CD4-positive, alpha-beta T cell (primary cell): ENCODE data around the gene DOCK8. TPM values are rescaled to one million over a fixed set of nuclear protein-coding genes. Genes with fewer than 3 reads are reported as not detected.

ENCODE experiments used
- ATAC-seq: fragments of 200-7000 bp; cut with Tn5 transposase; one replicate; pipeline ENCODE4 v1.10.0; 2022; ENCODE audit warnings: mild to moderate bottlenecking; ENCODE audit not compliant: poor library complexity
- CTCF ChIA-PET: fragments of 350-600 bp; sonication (Branson Sonifier 250); formaldehyde crosslinking; loops from one replicate; lab custom pipeline; 2021; ENCODE audit warnings: antibody characterized with exemption, inconsistent platforms; lab: Charles Lee
- POLR2A ChIA-PET: fragments of 350-600 bp; sonication (Branson Sonifier 250); formaldehyde crosslinking; loops from one replicate; lab custom pipeline; 2021; ENCODE audit warnings: antibody characterized with exemption, inconsistent platforms; lab: Charles Lee
- DNase-seq, 14 experiments: peaks; one replicate each; pipeline ENCODE4 v3.0.0-alpha.2; 2013 to 2020; ENCODE audit warnings: mixed read lengths in 2 of 14
- H3K27ac ChIP-seq, 2 donors: one replicate each; pipeline versions ENCODE4 v1.5.1 to v1.7.0; 2013; ENCODE audit warnings: low read length in 2 of 2, low read depth in 1 of 2, mild to moderate bottlenecking in 1 of 2
- H3K27me3 ChIP-seq, 2 experiments: 1 replicate in 1 of 2; 2 replicates in 1 of 2; pipeline versions ENCODE4 v1.6.1 to v1.7.0; 2013; ENCODE audit warnings: low read length in 2 of 2, control low read depth in 1 of 2, mild to moderate bottlenecking in 1 of 2, moderate library complexity in 1 of 2; ENCODE audit not compliant: insufficient read depth in 2 of 2, control insufficient read depth in 1 of 2
- H3K36me3 ChIP-seq: one replicate; pipeline ENCODE4 v1.6.1; 2013; ENCODE audit warnings: low read length, control low read depth; ENCODE audit not compliant: insufficient read depth
- H3K4me1 ChIP-seq: one replicate; pipeline ENCODE4 v1.6.1; 2013; ENCODE audit warnings: low read length, control low read depth; ENCODE audit not compliant: insufficient read depth
- H3K4me3 ChIP-seq: one replicate; pipeline ENCODE4 v1.5.1; 2013; ENCODE audit warnings: mild to moderate bottlenecking, low read length, moderate library complexity
- H3K9me3 ChIP-seq, 2 experiments: 1 replicate in 1 of 2; 2 replicates in 1 of 2; pipeline versions ENCODE4 v1.6.1 to v1.7.0; 2013; ENCODE audit warnings: low read length in 2 of 2, mild to moderate bottlenecking in 2 of 2, control low read depth in 1 of 2, moderate library complexity in 1 of 2; ENCODE audit not compliant: control insufficient read depth in 1 of 2, insufficient read depth in 1 of 2
- H3K27ac Mint-ChIP-seq: one replicate; pipeline ENCODE4 v1.8.0; 2020; ENCODE audit warnings: mixed read lengths
- H3K27me3 Mint-ChIP-seq: one replicate; pipeline ENCODE4 v1.8.0; 2021; ENCODE audit warnings: mixed read lengths
- H3K36me3 Mint-ChIP-seq: one replicate; pipeline ENCODE4 v1.8.0; 2021; ENCODE audit warnings: low read depth, mixed read lengths
- H3K4me1 Mint-ChIP-seq: one replicate; pipeline ENCODE4 v1.8.0; 2021; ENCODE audit warnings: low read depth, mixed read lengths
- H3K4me3 Mint-ChIP-seq: one replicate; pipeline ENCODE4 v1.8.0; 2020; ENCODE audit warnings: mild to moderate bottlenecking, mixed read lengths
- H3K9me3 Mint-ChIP-seq: one replicate; pipeline ENCODE4 v1.8.0; 2020; ENCODE audit warnings: mixed read lengths
- intact Hi-C, 2 experiments: fragments of 100-400 bp; cut with DNase I in 1 of 2; cut with micrococcal nuclease in 1 of 2; formaldehyde crosslinking; loops; one replicate each; pipeline versions ENCODE4 v1.15.1 to v1.9.0; 2023 to 2025; cut with DNase I, micrococcal nuclease
- total RNA-seq, 174 experiments: library from RNA in 2 of 174; stranded (reverse) in 2 of 174; gene quantifications; one replicate each; pipeline ENCODE4 v1.2.3 and lab custom pipeline; 2021 to 2026
- TF ChIP-seq, protein P1 (sequence below): fragments of 200-600 bp; IDR thresholded peaks from one replicate; pipeline ENCODE4 v1.8.0; 2022; ENCODE audit warnings: antibody characterized with exemption, mild to moderate bottlenecking

The DOCK8 gene
- total RNA-seq, 2 experiments from 2014 or later: 123 to 126 TPM

DNA sequence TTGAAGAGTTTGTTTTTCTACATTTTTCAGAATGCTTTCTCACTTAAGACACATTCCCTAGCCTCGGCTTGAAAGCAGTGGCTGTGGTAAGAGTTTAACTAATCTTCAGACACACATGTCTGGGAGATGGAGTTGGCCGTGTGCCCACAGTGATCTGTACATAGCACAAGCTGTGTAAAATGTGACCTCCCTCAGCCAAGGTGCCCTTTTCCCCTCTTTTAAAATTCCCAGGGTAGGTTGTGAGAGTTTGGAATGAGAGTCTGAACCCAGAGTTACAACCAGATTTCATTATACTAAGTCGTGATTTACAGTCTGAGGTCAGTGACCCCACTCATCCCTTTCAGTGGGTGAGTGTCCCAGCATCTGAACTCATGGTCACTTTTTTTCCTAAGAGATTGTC is 230.4 kb downstream of the DOCK8 start:
- peaks cover 26% of the 10 kb centered on the region for H3K4me1 ChIP-seq
- Mint-ChIP-seq H3K27me3 (no peaks in the 10 kb centered on the region), H3K27ac (peak overlapping the region; percentile 40), H3K4me3 (no peak overlapping the region), H3K36me3 (peaks cover 97% of the 10 kb centered on the region), H3K9me3 (no peaks in the 10 kb centered on the region), H3K4me1 (peaks cover 30% of the 10 kb centered on the region)
- CTCF ChIA-PET: no interaction called here
- POLR2A ChIA-PET: no interaction called here
- no peak overlapping the region for H3K27ac ChIP-seq
- intact Hi-C loops: no loop called here
- H3K27me3 ChIP-seq: no peaks in the 10 kb centered on the region
- H3K9me3 ChIP-seq: no peaks in the 10 kb centered on the region
- ATAC-seq: no peak
- no peak for DNase-seq
- TF ChIP-seq, protein P1, sequence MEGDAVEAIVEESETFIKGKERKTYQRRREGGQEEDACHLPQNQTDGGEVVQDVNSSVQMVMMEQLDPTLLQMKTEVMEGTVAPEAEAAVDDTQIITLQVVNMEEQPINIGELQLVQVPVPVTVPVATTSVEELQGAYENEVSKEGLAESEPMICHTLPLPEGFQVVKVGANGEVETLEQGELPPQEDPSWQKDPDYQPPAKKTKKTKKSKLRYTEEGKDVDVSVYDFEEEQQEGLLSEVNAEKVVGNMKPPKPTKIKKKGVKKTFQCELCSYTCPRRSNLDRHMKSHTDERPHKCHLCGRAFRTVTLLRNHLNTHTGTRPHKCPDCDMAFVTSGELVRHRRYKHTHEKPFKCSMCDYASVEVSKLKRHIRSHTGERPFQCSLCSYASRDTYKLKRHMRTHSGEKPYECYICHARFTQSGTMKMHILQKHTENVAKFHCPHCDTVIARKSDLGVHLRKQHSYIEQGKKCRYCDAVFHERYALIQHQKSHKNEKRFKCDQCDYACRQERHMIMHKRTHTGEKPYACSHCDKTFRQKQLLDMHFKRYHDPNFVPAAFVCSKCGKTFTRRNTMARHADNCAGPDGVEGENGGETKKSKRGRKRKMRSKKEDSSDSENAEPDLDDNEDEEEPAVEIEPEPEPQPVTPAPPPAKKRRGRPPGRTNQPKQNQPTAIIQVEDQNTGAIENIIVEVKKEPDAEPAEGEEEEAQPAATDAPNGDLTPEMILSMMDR: no peak
- H3K4me3 ChIP-seq: no peak overlapping the region
- peaks cover 94% of the 10 kb centered on the region for H3K36me3 ChIP-seq

DNA sequence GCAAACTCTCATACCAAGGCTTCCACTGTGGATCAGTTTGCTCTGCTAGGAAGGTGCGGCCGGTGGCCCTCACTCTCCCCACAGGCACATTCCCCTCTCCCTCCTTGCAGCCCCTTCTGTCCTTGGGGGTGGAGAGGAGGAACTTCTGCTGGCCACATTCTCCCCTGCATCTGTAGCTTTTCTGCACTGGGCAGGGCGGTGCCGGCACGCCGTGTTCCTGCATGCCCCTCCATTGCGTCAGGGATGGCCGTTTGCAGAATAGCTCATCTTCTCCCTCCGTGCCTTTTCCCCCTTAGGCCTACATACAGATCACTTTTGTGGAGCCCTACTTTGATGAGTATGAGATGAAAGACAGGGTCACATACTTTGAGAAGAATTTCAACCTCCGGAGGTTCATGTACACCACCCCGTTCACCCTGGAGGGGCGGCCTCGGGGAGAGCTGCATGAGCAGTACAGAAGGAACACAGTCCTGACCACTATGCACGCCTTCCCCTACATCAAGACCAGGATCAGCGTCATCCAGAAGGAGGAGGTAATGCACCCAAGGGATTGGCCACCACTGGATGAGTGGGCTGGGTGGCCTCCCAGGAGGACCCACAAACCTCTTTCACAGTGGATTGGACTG is 231.5 kb downstream of the DOCK8 start:
- peaks cover 94% of the 10 kb centered on the region for H3K36me3 ChIP-seq
- H3K27me3 ChIP-seq: no peaks in the 10 kb centered on the region
- Mint-ChIP-seq H3K9me3 (no peaks in the 10 kb centered on the region), H3K4me1 (peaks cover 30% of the 10 kb centered on the region), H3K27me3 (no peaks in the 10 kb centered on the region), H3K4me3 (no peak overlapping the region), H3K27ac (peak overlapping the region; percentile 40), H3K36me3 (peaks cover 97% of the 10 kb centered on the region)
- no peaks in the 10 kb centered on the region for H3K9me3 ChIP-seq
- TF ChIP-seq, protein P1: no peak
- peaks cover 26% of the 10 kb centered on the region for H3K4me1 ChIP-seq
- intact Hi-C loops: loop anchor here in 1 of 2 experiments (2.0 kb wide), 1 partner anchor 59 kb away; the partner anchor contains the start of gene KANK1
- ChIA-PET POLR2A (no interaction called here), CTCF (interaction anchor here (1.6 to 2.2 kb wide), 2 partner anchors 18 to 100 kb away, joined by 5 to 10 read pairs; no protein-coding TSS in a partner anchor)
- no peak for ATAC-seq
- H3K4me3 ChIP-seq: no peak overlapping the region
- no peak for DNase-seq
- H3K27ac ChIP-seq: no peak overlapping the region

DNA sequence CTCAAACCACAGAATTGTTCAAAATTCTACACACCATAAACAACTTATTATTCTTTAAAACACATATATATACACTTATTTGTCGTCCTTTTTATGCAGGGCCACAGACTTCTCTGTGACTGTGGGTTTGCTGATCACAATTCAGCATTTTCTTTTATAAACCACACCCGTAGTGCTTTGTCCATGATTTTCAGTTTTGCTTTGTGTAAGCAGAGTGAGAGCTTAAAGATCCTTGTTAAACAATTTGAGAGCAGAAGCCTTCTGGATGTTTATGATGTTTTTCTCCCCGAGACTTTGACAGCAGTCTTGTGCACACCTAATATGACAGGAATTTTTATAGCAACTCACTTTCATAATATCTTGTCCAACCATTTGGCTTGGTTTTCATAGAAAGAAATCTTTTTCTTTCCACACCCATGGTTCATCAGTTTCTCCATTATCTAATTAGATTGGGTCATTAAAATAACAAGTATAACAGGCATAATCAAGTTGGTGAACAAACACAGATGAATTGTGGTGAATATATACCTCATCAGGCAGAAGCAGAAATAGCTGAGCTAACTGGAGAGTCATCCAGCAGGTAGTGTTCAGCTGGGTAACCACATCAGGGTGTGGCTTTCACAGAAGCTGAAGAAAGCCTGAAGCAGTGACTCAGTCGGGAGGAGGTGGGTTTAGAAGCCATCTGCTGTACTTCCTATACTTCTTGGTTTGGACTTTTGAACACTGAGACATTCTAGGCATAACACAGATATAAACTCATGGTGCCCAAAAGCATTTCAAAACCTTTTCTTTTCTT is 232.8 kb downstream of the DOCK8 start:
- H3K9me3 Mint-ChIP-seq: no peaks in the 10 kb centered on the region
- no peaks in the 10 kb centered on the region for H3K27me3 Mint-ChIP-seq
- Histone ChIP-seq H3K9me3 (no peaks in the 10 kb centered on the region), H3K27ac (peak overlapping the region in 1 of 2 donors; percentile 52), H3K4me3 (no peak overlapping the region), H3K4me1 (peaks cover 26% of the 10 kb centered on the region), H3K36me3 (peaks cover 93% of the 10 kb centered on the region), H3K27me3 (no peaks in the 10 kb centered on the region)
- peak; percentile 23 to 88 (median 54) for DNase-seq
- H3K4me1 Mint-ChIP-seq: peaks cover 30% of the 10 kb centered on the region
- TF ChIP-seq, protein P1: no peak
- no peak overlapping the region for H3K4me3 Mint-ChIP-seq
- ATAC-seq: peak; percentile 98
- POLR2A ChIA-PET: no interaction called here
- CTCF ChIA-PET: interaction anchor here (1.6 to 2.2 kb wide), 2 partner anchors 20 to 99 kb away, joined by 5 to 10 read pairs; no protein-coding TSS in a partner anchor
- peak overlapping the region; percentile 86 for H3K27ac Mint-ChIP-seq
- intact Hi-C loops: loop anchor here in 1 of 2 experiments (2.0 kb wide), 1 partner anchor 57 kb away; the partner anchor contains the start of gene KANK1
- H3K36me3 Mint-ChIP-seq: peaks cover 96% of the 10 kb centered on the region
